Measurements from ENCODE around the gene MTUS2.
"Not testable (repeated sequence)": the region's sequence is repeated elsewhere in the genome, so short reads cannot be mapped to it uniquely, and the experiment has no call there.

Gene MTUS2

DNA sequence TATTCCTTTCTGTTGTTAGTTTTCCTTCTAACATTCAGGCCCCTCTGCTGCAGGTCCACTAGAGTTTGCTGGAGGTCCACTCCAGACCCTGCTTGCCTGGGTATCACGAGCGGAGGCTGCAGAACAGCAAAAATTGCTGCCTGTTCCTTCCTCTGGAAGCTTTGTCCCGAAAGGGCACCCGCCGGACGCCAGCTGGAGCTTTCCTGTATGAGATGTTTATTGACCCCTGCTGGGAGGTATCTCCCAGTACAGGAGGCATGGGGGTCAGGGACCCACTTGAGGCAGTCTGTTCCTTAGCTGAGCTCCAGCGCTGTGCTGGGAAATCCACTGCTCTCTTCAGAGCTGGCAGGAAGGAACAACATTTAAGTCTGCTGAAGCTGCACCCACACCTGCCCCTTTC, 516.2 kb downstream of the MTUS2 start:
- H3K27me3 ChIP-seq (ENCODE audit: insufficient read depth, low read length, poor library complexity, severe bottlenecking), result no peaks in the 10 kb centered on the region
- no peak overlapping the region for H3K4me3 ChIP-seq (ENCODE audit: low read length, poor library complexity, severe bottlenecking)
- no peaks in the 10 kb centered on the region for H4K20me1 ChIP-seq (ENCODE audit: insufficient read depth, low read length, poor library complexity, severe bottlenecking)
- H3K9me3 ChIP-seq (ENCODE audit: insufficient read depth, low read depth, low read length), result no peaks in the 10 kb centered on the region; the same call in 1 of the 2 replicates
- H3K9ac ChIP-seq (ENCODE audit: low read depth, low read length, poor library complexity, severe bottlenecking), result no peak overlapping the region
- no peaks in the 10 kb centered on the region for H3K79me2 ChIP-seq (ENCODE audit: insufficient read depth, low read length)
- no peak overlapping the region for H3K4me2 ChIP-seq (ENCODE audit: low read depth, low read length, poor library complexity, severe bottlenecking)
- no peak for TF ChIP-seq EZH2phosphoT487 (IDR thresholded peaks at IDR 0.05; ENCODE audit: borderline replicate concordance)
- TF ChIP-seq, protein P1, sequence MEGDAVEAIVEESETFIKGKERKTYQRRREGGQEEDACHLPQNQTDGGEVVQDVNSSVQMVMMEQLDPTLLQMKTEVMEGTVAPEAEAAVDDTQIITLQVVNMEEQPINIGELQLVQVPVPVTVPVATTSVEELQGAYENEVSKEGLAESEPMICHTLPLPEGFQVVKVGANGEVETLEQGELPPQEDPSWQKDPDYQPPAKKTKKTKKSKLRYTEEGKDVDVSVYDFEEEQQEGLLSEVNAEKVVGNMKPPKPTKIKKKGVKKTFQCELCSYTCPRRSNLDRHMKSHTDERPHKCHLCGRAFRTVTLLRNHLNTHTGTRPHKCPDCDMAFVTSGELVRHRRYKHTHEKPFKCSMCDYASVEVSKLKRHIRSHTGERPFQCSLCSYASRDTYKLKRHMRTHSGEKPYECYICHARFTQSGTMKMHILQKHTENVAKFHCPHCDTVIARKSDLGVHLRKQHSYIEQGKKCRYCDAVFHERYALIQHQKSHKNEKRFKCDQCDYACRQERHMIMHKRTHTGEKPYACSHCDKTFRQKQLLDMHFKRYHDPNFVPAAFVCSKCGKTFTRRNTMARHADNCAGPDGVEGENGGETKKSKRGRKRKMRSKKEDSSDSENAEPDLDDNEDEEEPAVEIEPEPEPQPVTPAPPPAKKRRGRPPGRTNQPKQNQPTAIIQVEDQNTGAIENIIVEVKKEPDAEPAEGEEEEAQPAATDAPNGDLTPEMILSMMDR (conservative IDR thresholded peaks at IDR 0.05; ENCODE audit: low read length), result no peak
- H3K4me1 ChIP-seq (ENCODE audit: insufficient read depth, low read length, poor library complexity, severe bottlenecking), result no peaks in the 10 kb centered on the region
- H3K9me2 ChIP-seq (replicated peaks; ENCODE audit: low read depth, low read length), result no peaks in the 10 kb centered on the region
- H3F3A ChIP-seq (ENCODE audit: low read depth), result no peaks in the 10 kb centered on the region
- H2AFZ ChIP-seq (ENCODE audit: low read length), result no peak overlapping the region
- H3K36me3 ChIP-seq (ENCODE audit: insufficient read depth, low read length), result no peaks in the 10 kb centered on the region

DNA sequence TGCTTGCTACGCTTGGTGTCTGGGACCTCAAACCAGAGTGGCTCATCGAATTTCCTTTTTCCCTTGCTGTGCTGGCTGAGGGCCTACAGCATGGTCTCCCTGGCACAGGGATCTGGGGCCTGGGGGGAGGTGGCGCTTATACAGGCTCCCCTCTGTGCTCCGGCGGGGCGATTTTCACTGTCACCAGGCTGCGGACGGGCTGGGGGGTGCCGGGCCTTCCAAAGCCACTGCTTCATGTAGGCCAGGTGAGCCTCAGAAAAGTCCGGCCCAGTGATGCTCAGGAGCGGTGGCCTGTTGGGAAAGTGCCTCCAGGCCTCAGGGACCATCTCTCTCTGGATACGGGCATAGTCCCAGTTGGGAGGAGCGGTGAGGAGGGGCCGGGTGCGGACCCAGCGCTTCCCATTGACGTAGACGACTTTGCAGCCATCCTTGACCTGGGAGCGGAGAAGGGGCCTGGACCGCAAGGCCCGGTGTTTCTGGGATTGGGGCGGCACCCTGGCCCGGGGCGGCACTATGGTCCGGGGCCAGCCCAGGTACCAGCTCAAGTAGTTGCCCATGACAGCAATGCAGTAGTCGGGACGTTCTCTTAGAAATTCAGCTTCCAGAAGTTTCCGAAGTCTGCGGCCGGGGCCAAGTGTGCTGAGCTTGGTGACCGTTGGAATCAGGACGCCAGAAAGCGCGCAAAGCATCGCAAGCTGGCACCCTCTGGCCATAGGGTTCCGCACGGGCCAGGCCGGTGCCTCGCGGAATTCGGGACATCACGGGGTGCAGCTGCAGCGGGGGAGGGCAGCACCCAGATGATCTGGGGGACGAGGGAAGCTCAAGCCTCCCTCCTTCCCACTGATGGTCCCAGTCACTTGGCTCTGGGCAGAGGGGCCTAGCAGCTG, 519.5 kb downstream of the MTUS2 start:
- Histone ChIP-seq H3K4me3 (ENCODE audit: low read length, poor library complexity, severe bottlenecking) (no peak overlapping the region), H3K4me1 (ENCODE audit: insufficient read depth, low read length, poor library complexity, severe bottlenecking) (no peaks in the 10 kb centered on the region), H3K79me2 (ENCODE audit: insufficient read depth, low read length) (no peaks in the 10 kb centered on the region), H3K36me3 (ENCODE audit: insufficient read depth, low read length) (no peaks in the 10 kb centered on the region), H3K9me2 (replicated peaks; ENCODE audit: low read depth, low read length) (no peaks in the 10 kb centered on the region), H3F3A (ENCODE audit: low read depth) (no peaks in the 10 kb centered on the region), H2AFZ (ENCODE audit: low read length) (no peak overlapping the region), H3K9ac (ENCODE audit: low read depth, low read length, poor library complexity, severe bottlenecking) (no peak overlapping the region), H3K4me2 (ENCODE audit: low read depth, low read length, poor library complexity, severe bottlenecking) (no peak overlapping the region), H3K27me3 (ENCODE audit: insufficient read depth, low read length, poor library complexity, severe bottlenecking) (no peaks in the 10 kb centered on the region), H4K20me1 (ENCODE audit: insufficient read depth, low read length, poor library complexity, severe bottlenecking) (no peaks in the 10 kb centered on the region), H3K9me3 (ENCODE audit: insufficient read depth, low read depth, low read length) (no peaks in the 10 kb centered on the region; the same call in 1 of the 2 replicates)
- TF ChIP-seq, protein P1 (conservative IDR thresholded peaks at IDR 0.05; ENCODE audit: low read length), result no peak
- TF ChIP-seq EZH2phosphoT487 (IDR thresholded peaks at IDR 0.05; ENCODE audit: borderline replicate concordance), result no peak

DNA sequence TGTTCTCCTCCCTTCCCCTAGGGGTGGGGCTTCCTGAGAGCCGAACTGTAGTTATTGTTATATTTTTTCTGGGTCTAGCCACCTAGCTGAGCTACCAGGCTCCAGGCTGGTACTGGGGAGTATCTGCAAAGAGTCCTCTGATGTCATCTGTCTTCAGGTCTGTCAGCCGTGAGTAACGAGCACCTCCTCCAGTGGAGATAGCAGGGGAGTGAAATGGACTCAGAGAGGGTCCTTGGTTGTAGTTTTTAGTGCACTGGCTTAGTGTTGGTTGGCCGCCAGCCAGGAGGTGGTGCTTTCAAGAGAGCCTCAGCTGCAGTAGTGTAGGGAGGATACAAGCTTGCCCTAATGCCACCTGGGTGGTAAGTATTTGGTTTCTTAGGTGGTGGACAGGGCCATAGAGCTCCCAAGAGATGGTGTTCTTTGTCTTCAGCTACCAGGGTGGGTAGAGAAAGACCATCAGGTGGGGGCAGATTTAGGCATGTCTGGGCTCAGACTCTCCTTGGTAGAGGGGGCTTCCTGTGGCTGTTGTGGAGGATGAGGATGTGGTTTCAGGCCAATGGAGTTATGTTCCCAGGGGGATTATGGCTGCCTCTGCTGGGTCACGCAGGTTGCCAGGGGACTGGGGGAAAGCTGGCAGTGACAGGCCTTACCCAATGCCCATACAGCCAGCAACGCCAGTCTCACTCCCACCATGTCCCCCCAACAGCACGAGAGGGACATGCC, 525.9 kb downstream of the MTUS2 start:
- H4K20me1 ChIP-seq (ENCODE audit: insufficient read depth, low read length, poor library complexity, severe bottlenecking); H3K9me2 ChIP-seq (replicated peaks; ENCODE audit: low read depth, low read length); H3F3A ChIP-seq (ENCODE audit: low read depth); H3K79me2 ChIP-seq (ENCODE audit: insufficient read depth, low read length); H3K9me3 ChIP-seq (ENCODE audit: insufficient read depth, low read depth, low read length); H3K27me3 ChIP-seq (ENCODE audit: insufficient read depth, low read length, poor library complexity, severe bottlenecking); H3K36me3 ChIP-seq (ENCODE audit: insufficient read depth, low read length): not testable (repeated sequence)
- peaks cover 12% of the 10 kb centered on the region for H3K4me1 ChIP-seq (ENCODE audit: insufficient read depth, low read length, poor library complexity, severe bottlenecking)
- peak overlapping the region; percentile 49 for H3K4me3 ChIP-seq (ENCODE audit: low read length, poor library complexity, severe bottlenecking)
- peak overlapping the region; percentile 60 for H3K9ac ChIP-seq (ENCODE audit: low read depth, low read length, poor library complexity, severe bottlenecking)
- peak overlapping the region; percentile 65 for H2AFZ ChIP-seq (ENCODE audit: low read length)
- H3K4me2 ChIP-seq (ENCODE audit: low read depth, low read length, poor library complexity, severe bottlenecking), result peak overlapping the region; percentile 67
